CD4-positive, alpha-beta memory T cell (primary cell): ENCODE measurements around the gene SULT6B1. TPM values are rescaled to one million over a fixed set of nuclear protein-coding genes. Genes with fewer than 3 reads are reported as not detected.

ENCODE experiments used
- CTCF ChIA-PET: fragments of 350-600 bp; sonication (Branson Sonifier 250); formaldehyde crosslinking; loops from one replicate; lab custom pipeline; 2021; ENCODE audit warnings: inconsistent platforms; ENCODE audit not compliant: partially characterized antibody; lab: Charles Lee
- POLR2A ChIA-PET: fragments of 350-600 bp; sonication (Branson Sonifier 250); formaldehyde crosslinking; loops from one replicate; lab custom pipeline; 2021; ENCODE audit not compliant: partially characterized antibody; lab: Charles Lee
- DNase-seq, 5 donors: peaks; one replicate each; pipeline versions ENCODE4 v3.0.0 to v3.0.0-alpha.2; 2020 to 2022; ENCODE audit warnings: mixed read lengths in 1 of 5
- H3K27ac ChIP-seq: one replicate; pipeline ENCODE4 v1.7.0; 2013; ENCODE audit warnings: low read depth, low read length
- H3K27me3 ChIP-seq: 2 replicates; pipeline ENCODE4 v1.7.0; 2013; ENCODE audit warnings: mild to moderate bottlenecking, low read length, moderate library complexity; ENCODE audit not compliant: insufficient read depth
- H3K36me3 ChIP-seq: 2 replicates; pipeline ENCODE4 v1.7.0; 2013; ENCODE audit warnings: mild to moderate bottlenecking, low read length, moderate library complexity; ENCODE audit not compliant: insufficient read depth
- H3K4me1 ChIP-seq: 2 replicates; pipeline ENCODE4 v1.7.0; 2013; ENCODE audit warnings: mild to moderate bottlenecking, low read length, moderate library complexity; ENCODE audit not compliant: insufficient read depth
- H3K4me3 ChIP-seq, 2 donors: one replicate each; pipeline ENCODE4 v1.7.0; 2013; ENCODE audit warnings: low read length in 2 of 2, mild to moderate bottlenecking in 1 of 2
- H3K9me3 ChIP-seq, 2 donors: one replicate each; pipeline ENCODE4 v1.7.0; 2013; ENCODE audit warnings: low read length in 2 of 2, control low read depth in 1 of 2; ENCODE audit not compliant: control insufficient read depth in 1 of 2
- H3K27ac Mint-ChIP-seq, 7 donors: one replicate each; pipeline ENCODE4 v1.8.0; 2020 to 2021; ENCODE audit warnings: mixed read lengths in 7 of 7, mild to moderate bottlenecking in 6 of 7, inconsistent platforms in 3 of 7, moderate library complexity in 3 of 7
- H3K27me3 Mint-ChIP-seq, 2 donors: one replicate each; pipeline ENCODE4 v1.8.0; 2020 to 2021; ENCODE audit warnings: mixed read lengths in 2 of 2
- H3K36me3 Mint-ChIP-seq, 2 donors: one replicate each; pipeline ENCODE4 v1.8.0; 2020 to 2021; ENCODE audit warnings: mixed read lengths in 2 of 2, inconsistent platforms in 1 of 2, mild to moderate bottlenecking in 1 of 2
- H3K4me1 Mint-ChIP-seq, 4 donors: one replicate each; pipeline ENCODE4 v1.8.0; 2020 to 2021; ENCODE audit warnings: mixed read lengths in 4 of 4, mild to moderate bottlenecking in 1 of 4
- H3K4me3 Mint-ChIP-seq, 8 donors: one replicate each; pipeline ENCODE4 v1.8.0; 2020 to 2021; ENCODE audit warnings: mixed read lengths in 8 of 8, mild to moderate bottlenecking in 7 of 8, moderate library complexity in 6 of 8, inconsistent platforms in 3 of 8
- H3K9me3 Mint-ChIP-seq, 8 donors: one replicate each; pipeline ENCODE4 v1.8.0; 2020 to 2021; ENCODE audit warnings: mixed read lengths in 8 of 8, mild to moderate bottlenecking in 5 of 8, inconsistent platforms in 3 of 8, moderate library complexity in 1 of 8
- intact Hi-C: fragments of 100-400 bp; cut with micrococcal nuclease; formaldehyde crosslinking; loops from one replicate; pipeline ENCODE4 v1.15.1; 2023
- polyA plus RNA-seq, 2 donors: library from polyadenylated mRNA; unstranded; fragments of 300-500 nt; fragmentation: Illumina TruSeq; gene quantifications; one replicate each; pipeline ENCODE4 v1.2.3, GENCODE V29; 2021
- total RNA-seq, 2 experiments: library from RNA; stranded (reverse); gene quantifications; one replicate each; pipeline ENCODE4 v1.2.3, GENCODE V29; 2021

Gene SULT6B1
- total and polyA plus RNA-seq, 4 experiments from 2014 or later = not detected

DNA sequence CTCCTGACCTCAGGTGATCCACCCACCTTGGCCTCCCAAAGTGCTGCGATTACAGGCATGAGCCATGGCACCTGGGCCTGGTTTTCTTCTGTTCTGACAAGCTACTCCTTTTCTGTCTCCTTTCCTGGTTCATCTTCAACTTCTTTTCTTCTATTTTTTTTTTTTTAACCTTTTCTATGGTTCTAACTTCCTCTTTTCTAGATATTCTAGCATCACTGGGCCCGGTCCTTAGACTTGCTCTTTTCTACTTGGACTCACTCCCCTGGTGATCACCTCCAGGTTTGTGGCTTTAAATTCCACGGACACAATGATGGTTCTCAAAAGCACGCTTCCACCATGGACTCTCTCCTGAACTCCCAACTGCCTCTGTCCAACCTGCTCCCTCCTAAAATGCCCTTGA lies 33.7 kb downstream of the SULT6B1 start:
- Histone ChIP-seq H3K4me1 (peaks cover 48% of the 10 kb centered on the region), H3K9me3 (no peaks in the 10 kb centered on the region), H3K4me3 (no peak overlapping the region), H3K36me3 (no peaks in the 10 kb centered on the region), H3K27me3 (no peaks in the 10 kb centered on the region), H3K27ac (no peak overlapping the region)
- intact Hi-C loops = loop anchor here (5.0 kb wide), 1 partner anchor 187 kb away; the partner anchor contains the start of gene STRN
- ChIA-PET POLR2A (no interaction called here), CTCF (interaction anchor here (3.9 kb wide), 1 partner anchor 14 kb away, joined by 25 read pairs; no protein-coding TSS in a partner anchor)
- Mint-ChIP-seq H3K36me3 (peaks cover 23 to 24% of the 10 kb centered on the region in 2 donors), H3K4me3 (peak overlapping the region; percentile 1 to 96 (median 93)), H3K27ac (peak overlapping the region in 6 of 7 donors; percentile 70 to 95 (median 89)), H3K4me1 (peaks cover 49 to 76% (median 65%) of the 10 kb centered on the region in 4 donors), H3K27me3 (no peaks in the 10 kb centered on the region), H3K9me3 (peaks cover 0 to 2% (median 0%) of the 10 kb centered on the region in 8 donors)
- DNase-seq = no peak

DNA sequence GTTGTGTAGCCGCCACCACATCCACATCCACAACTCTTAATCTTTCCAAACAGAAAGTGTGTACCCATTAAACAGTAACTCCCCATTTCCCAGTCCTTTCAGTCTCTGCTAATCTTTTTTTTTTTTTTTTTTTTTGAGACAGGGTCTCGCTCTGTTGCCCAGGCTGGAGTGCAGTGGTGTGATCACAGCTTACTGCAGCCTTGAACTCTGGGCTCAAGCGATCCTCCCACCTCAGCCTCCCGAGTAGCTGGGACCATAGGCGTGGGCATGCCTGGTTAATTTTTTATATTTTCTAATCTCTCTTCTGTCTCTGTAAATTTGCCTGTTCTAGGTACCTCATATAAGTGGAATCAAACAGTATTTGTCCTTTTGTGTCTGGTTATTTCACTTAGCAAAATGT lies 35.2 kb downstream of the SULT6B1 start:
- Mint-ChIP-seq H3K36me3 (peaks cover 29 to 33% of the 10 kb centered on the region in 2 donors), H3K9me3 (peaks cover 0 to 2% (median 0%) of the 10 kb centered on the region in 8 donors), H3K27ac (peak overlapping the region in 5 of 7 donors; percentile 43 to 80 (median 57)), H3K27me3 (no peaks in the 10 kb centered on the region), H3K4me3 (peak overlapping the region in 2 of 8 donors; percentile 18 to 26), H3K4me1 (peaks cover 51 to 86% (median 69%) of the 10 kb centered on the region in 4 donors)
- Histone ChIP-seq H3K36me3 (no peaks in the 10 kb centered on the region), H3K27ac (no peak overlapping the region), H3K27me3 (no peaks in the 10 kb centered on the region), H3K4me3 (no peak overlapping the region), H3K4me1 (peaks cover 54% of the 10 kb centered on the region), H3K9me3 (no peaks in the 10 kb centered on the region)
- ChIA-PET CTCF (interaction anchor here (2.2 kb wide), 1 partner anchor 15 kb away, joined by 8 read pairs; no protein-coding TSS in a partner anchor), POLR2A (no interaction called here)
- DNase-seq = no peak
- intact Hi-C loops = no loop called here

DNA sequence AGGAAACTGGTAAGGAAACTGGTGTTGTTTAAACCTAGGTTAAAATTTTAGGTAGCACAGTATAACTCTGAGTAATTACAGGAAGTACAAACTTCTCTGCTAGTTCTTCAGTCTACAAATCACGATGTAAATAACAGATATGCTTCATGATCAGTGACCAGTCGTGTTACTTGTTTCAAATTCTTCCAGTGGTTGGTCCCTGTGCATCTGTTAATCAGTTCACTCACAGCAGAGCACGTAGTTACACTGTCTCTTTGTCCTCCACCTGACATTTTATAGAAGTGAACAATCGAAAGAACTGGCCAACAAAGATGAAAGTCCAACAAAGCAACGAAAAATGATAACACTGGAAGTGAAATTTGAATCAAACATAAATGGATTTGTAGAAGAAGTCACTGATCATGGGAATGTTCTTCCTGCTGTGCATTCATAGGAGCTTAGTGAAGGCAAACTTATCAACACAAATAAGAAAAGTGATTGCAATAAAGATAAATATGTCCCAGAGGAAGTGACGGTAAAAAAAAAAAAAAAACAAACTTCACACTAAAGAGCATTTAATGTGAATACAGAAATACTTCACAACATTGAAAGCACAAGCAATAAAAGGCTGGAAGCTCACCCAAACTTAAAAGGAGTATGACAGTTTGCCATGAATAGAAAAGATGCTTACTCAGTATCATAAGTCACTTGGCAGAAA lies 38.7 kb downstream of the SULT6B1 start:
- Mint-ChIP-seq H3K27ac (peak overlapping the region; percentile 56 to 93 (median 63)), H3K9me3 (peaks cover 0 to 2% (median 0%) of the 10 kb centered on the region in 8 donors), H3K27me3 (no peaks in the 10 kb centered on the region), H3K4me1 (peaks cover 27 to 60% (median 49%) of the 10 kb centered on the region in 4 donors), H3K4me3 (peak overlapping the region; percentile 17 to 81 (median 72)), H3K36me3 (peaks cover 40 to 43% of the 10 kb centered on the region in 2 donors)
- Histone ChIP-seq H3K36me3 (peaks cover 12% of the 10 kb centered on the region), H3K4me3 (no peak overlapping the region), H3K4me1 (peaks cover 31% of the 10 kb centered on the region), H3K27ac (peak overlapping the region; percentile 23), H3K27me3 (no peaks in the 10 kb centered on the region), H3K9me3 (no peaks in the 10 kb centered on the region)
- ChIA-PET CTCF (interaction anchor here (0.7 to 1.2 kb wide), 2 partner anchors 18 to 20 kb away, joined by 3 read pairs; no protein-coding TSS in a partner anchor), POLR2A (interaction anchor here (0.6 kb wide), 1 partner anchor 742 kb away, joined by 3 read pairs; no protein-coding TSS in a partner anchor)
- DNase-seq = peak; percentile 37 to 54 (median 48)
- intact Hi-C loops = no loop called here

DNA sequence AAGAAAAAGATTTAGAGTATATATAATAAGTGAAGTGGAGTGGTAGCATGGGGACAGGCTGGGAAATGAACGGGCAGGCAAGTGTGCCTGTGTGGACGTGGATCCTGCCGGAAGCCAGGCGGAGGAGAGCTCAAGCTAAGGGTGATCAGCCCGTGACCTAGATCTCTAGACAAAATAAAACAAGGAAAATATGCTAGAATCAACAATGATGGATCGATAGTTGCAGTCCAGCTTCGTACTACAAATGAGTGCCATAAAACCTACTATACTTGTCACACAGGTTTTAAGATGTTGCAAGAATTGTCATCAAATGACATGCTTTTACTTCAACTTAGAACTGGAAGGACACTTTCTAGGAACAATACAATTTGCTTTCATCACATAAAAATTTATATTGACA lies 40.1 kb downstream of the SULT6B1 start:
- peaks cover 23 to 52% (median 42%) of the 10 kb centered on the region in 4 donors for H3K4me1 Mint-ChIP-seq
- no peak overlapping the region for H3K4me3 ChIP-seq
- peaks cover 0 to 2% (median 0%) of the 10 kb centered on the region in 8 donors for H3K9me3 Mint-ChIP-seq
- DNase-seq = no peak
- CTCF ChIA-PET = no interaction called here
- H3K36me3 Mint-ChIP-seq = peaks cover 38 to 41% of the 10 kb centered on the region in 2 donors
- H3K9me3 ChIP-seq = no peaks in the 10 kb centered on the region
- POLR2A ChIA-PET = interaction anchor here (1.1 kb wide), 1 partner anchor 48 kb away, joined by 3 read pairs; no protein-coding TSS in a partner anchor
- no peaks in the 10 kb centered on the region for H3K27me3 Mint-ChIP-seq
- no peaks in the 10 kb centered on the region for H3K27me3 ChIP-seq
- H3K36me3 ChIP-seq = peaks cover 12% of the 10 kb centered on the region
- intact Hi-C loops = no loop called here
- H3K27ac ChIP-seq = no peak overlapping the region
- peak overlapping the region in 2 of 7 donors; percentile 32 to 64 for H3K27ac Mint-ChIP-seq
- peaks cover 31% of the 10 kb centered on the region for H3K4me1 ChIP-seq
- peak overlapping the region in 1 of 8 donors; percentile 23 for H3K4me3 Mint-ChIP-seq

GRCh38 chr2:37146062-37146461 lies 42.4 kb downstream of the SULT6B1 start:
- no peak for DNase-seq
- no peak overlapping the region for H3K4me3 ChIP-seq
- Mint-ChIP-seq H3K4me3 (no peak overlapping the region), H3K9me3 (no peaks in the 10 kb centered on the region), H3K36me3 (peaks cover 40 to 49% of the 10 kb centered on the region in 2 donors), H3K4me1 (peaks cover 12 to 31% (median 24%) of the 10 kb centered on the region in 4 donors), H3K27me3 (no peaks in the 10 kb centered on the region), H3K27ac (no peak overlapping the region)
- no peak overlapping the region for H3K27ac ChIP-seq
- no peaks in the 10 kb centered on the region for H3K27me3 ChIP-seq
- peaks cover 12% of the 10 kb centered on the region for H3K36me3 ChIP-seq
- peaks cover 19% of the 10 kb centered on the region for H3K4me1 ChIP-seq
- ChIA-PET POLR2A (no interaction called here), CTCF (no interaction called here)
- intact Hi-C loops = no loop called here
- H3K9me3 ChIP-seq = no peaks in the 10 kb centered on the region

DNA sequence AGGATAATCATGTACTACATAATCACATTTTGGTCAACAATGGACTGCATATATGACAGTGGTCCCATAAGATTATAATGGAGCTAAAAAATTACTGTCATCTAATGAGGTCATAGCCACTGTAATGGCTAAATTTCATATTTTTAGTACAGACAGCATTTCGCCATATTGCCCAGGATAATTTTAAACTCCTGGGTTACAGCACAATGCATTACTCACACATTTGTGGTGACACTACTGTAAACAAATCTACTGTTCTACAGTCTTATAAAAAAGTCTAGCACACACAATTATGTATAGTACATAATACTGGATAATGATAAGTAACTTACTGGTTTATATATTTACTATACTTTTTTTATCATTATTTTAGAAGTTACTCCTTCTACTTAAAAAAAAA lies 44.5 kb downstream of the SULT6B1 start:
- Histone ChIP-seq H3K4me3 (no peak overlapping the region), H3K4me1 (no peaks in the 10 kb centered on the region), H3K27ac (no peak overlapping the region), H3K27me3 (no peaks in the 10 kb centered on the region), H3K36me3 (peaks cover 19% of the 10 kb centered on the region), H3K9me3 (no peaks in the 10 kb centered on the region)
- Mint-ChIP-seq H3K36me3 (peaks cover 58 to 64% of the 10 kb centered on the region in 2 donors), H3K9me3 (no peaks in the 10 kb centered on the region), H3K27me3 (no peaks in the 10 kb centered on the region), H3K27ac (no peak overlapping the region), H3K4me3 (no peak overlapping the region), H3K4me1 (peaks cover 3 to 16% (median 10%) of the 10 kb centered on the region in 4 donors)
- ChIA-PET CTCF (no interaction called here), POLR2A (interaction anchor here (1.5 kb wide), 1 partner anchor 13 kb away, joined by 3 read pairs; the partner anchor contains the start of gene EIF2AK2)
- DNase-seq = no peak
- intact Hi-C loops = no loop called here

- Histone ChIP-seq H3K4me3 (no peak overlapping the region), H3K9me3 (no peaks in the 10 kb centered on the region), H3K27me3 (no peaks in the 10 kb centered on the region), H3K36me3 (peaks cover 19% of the 10 kb centered on the region), H3K27ac (no peak overlapping the region), H3K4me1 (no peaks in the 10 kb centered on the region)
- no peaks in the 10 kb centered on the region for H3K27me3 Mint-ChIP-seq
- no peak for DNase-seq
- peak overlapping the region in 1 of 7 donors; percentile 50 for H3K27ac Mint-ChIP-seq
- no peak overlapping the region for H3K4me3 Mint-ChIP-seq
- H3K9me3 Mint-ChIP-seq = no peaks in the 10 kb centered on the region
- peaks cover 0 to 7% (median 4%) of the 10 kb centered on the region in 4 donors for H3K4me1 Mint-ChIP-seq
- H3K36me3 Mint-ChIP-seq = peaks cover 55 to 61% of the 10 kb centered on the region in 2 donors
- intact Hi-C loops = no loop called here
- ChIA-PET CTCF (no interaction called here), POLR2A (no interaction called here)
Observed at GRCh38 chr2:37142546-37142945, 45.9 kb downstream of the SULT6B1 start.
